Caco-2 (cell line): Measurements from ENCODE around the gene HTR1B. TPM values are rescaled to one million over a fixed set of nuclear protein-coding genes. Genes with fewer than 3 reads are reported as not detected.

Experiments used
- BruUV-seq: library from RNA; stranded (reverse); fragments of 400-500 nt; replicated peaks from 2 replicates; lab custom pipeline; 2021; lab: Mats Ljungman, UMichigan
- CTCF ChIA-PET: fragments of 300-600 bp; sonication (Branson Sonifier 250); formaldehyde crosslinking; loops from one replicate; lab custom pipeline; 2022; ENCODE audit warnings: antibody characterized with exemption; lab: Charles Lee
- POLR2A ChIA-PET: fragments of 300-600 bp; sonication (Branson Sonifier 250); formaldehyde crosslinking; loops from one replicate; lab custom pipeline; 2022; ENCODE audit warnings: antibody characterized with exemption; lab: Charles Lee
- DNase-seq, 2 experiments: peaks; one replicate each; pipeline versions ENCODE4 v3.0.0 to v3.0.0-alpha.2; 2020 to 2022
- H3K27me3 ChIP-seq: replicated peaks from 2 replicates; pipeline ENCODE4 v1.6.0; 2011; ENCODE audit warnings: low read length; ENCODE audit not compliant: control insufficient read depth, insufficient read depth
- H3K36me3 ChIP-seq: 2 replicates; pipeline ENCODE4 v1.5.1; 2011; ENCODE audit warnings: low read length; ENCODE audit not compliant: control insufficient read depth, insufficient read depth
- H3K4me1 ChIP-seq: fragments of 250-450 bp; sonication (Bioruptor Pico); 2 replicates; pipeline ENCODE4 v1.5.1; 2020; ENCODE audit warnings: mild to moderate bottlenecking
- H3K4me3 ChIP-seq: 2 replicates; pipeline ENCODE4 v1.5.1; 2011; ENCODE audit warnings: low read depth, mild to moderate bottlenecking, control low read depth, low read length
- H3K9me3 ChIP-seq: fragments of 250-450 bp; sonication (Bioruptor Pico); 2 replicates; pipeline ENCODE4 v1.5.1; 2020; ENCODE audit warnings: mild to moderate bottlenecking, moderate library complexity
- H3K27ac Mint-ChIP-seq: one replicate; pipeline ENCODE4 v1.8.0; 2022; ENCODE audit warnings: mixed read lengths; ENCODE audit not compliant: unreplicated experiment
- H3K27me3 Mint-ChIP-seq: one replicate; pipeline ENCODE4 v1.8.0; 2022; ENCODE audit warnings: mixed read lengths; ENCODE audit not compliant: insufficient read depth, unreplicated experiment
- H3K36me3 Mint-ChIP-seq: one replicate; pipeline ENCODE4 v1.8.0; 2022; ENCODE audit warnings: mild to moderate bottlenecking, mixed read lengths; ENCODE audit not compliant: insufficient read depth, unreplicated experiment
- H3K4me1 Mint-ChIP-seq: one replicate; pipeline ENCODE4 v1.8.0; 2022; ENCODE audit warnings: low read depth, mixed read lengths; ENCODE audit not compliant: unreplicated experiment
- H3K4me3 Mint-ChIP-seq: one replicate; pipeline ENCODE4 v1.8.0; 2022; ENCODE audit warnings: mild to moderate bottlenecking, moderate library complexity, mixed read lengths; ENCODE audit not compliant: unreplicated experiment
- H3K9me3 Mint-ChIP-seq: one replicate; pipeline ENCODE4 v1.8.0; 2022; ENCODE audit warnings: mixed read lengths; ENCODE audit not compliant: unreplicated experiment
- intact Hi-C: fragments of 100-400 bp; cut with micrococcal nuclease; formaldehyde crosslinking; loops from one replicate; pipeline ENCODE4 v1.10.0; 2022; ENCODE audit not compliant: unreplicated experiment
- total RNA-seq: library from RNA; stranded (reverse); gene quantifications from 2 replicates; pipeline ENCODE4 v1.2.3, GENCODE V29; 2022
- TF ChIP-seq, protein P1 (sequence below), 2 experiments: fragments of 200-600 bp in 1 of 2; IDR thresholded peaks; 1 replicate in 1 of 2; 2 replicates in 1 of 2; pipeline versions ENCODE4 v1.5.1 to v1.8.0; 2011 to 2022; ENCODE audit warnings: antibody characterized with exemption in 1 of 2, control low read depth in 1 of 2, inconsistent platforms in 1 of 2, low read depth in 1 of 2, low read length in 1 of 2, mild to moderate bottlenecking in 1 of 2, moderate library complexity in 1 of 2; ENCODE audit not compliant: insufficient read depth in 1 of 2, severe bottlenecking in 1 of 2, unreplicated experiment in 1 of 2

HTR1B gene
- total RNA-seq, 1 experiment from 2014 or later, result not detected

DNA sequence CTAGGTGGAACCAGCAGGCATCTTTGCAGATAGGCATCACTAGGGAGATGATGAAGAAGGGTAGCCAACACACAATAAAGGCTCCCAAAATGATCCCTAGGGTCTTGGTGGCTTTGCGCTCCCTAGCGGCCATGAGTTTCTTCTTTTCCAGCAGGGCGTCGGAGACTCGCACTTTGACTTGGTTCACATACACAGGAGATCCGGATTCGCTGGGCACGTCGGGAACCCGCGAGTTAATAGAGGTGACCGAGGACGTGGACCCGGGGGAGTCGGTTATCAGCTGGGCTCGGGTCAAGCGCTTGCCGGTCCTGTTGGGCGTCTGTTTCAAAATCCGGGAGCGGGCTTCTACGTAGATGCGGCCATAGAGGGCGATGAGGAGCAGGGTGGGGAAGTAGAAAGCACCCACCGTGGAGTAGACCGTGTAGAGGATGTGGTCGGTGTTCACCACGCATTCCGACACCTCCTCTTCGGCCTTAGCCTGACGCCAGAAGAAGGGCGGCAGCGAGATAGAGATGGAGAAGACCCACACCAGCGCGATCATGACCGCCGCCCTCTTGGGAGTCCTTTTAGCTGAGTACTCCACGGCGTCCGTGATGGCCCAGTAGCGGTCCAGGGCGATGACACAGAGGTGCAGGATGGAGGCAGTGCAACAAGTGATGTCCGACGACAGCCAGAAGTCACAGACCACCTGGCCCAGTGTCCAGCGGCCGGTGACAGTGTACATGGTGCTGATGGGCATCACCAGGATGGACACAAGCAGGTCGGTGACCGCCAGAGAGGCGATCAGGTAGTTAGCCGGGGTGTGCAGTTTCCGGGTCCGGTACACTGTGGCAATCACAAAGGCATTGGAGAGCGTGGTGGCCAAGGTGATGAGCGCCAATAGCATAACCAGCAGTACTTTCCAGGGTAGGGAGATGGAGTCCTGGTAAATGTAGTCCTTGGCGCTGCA lies 658 bp downstream of the HTR1B start:
- intact Hi-C loops, result no loop called here
- POLR2A ChIA-PET, result no interaction called here
- TF ChIP-seq, protein P1, sequence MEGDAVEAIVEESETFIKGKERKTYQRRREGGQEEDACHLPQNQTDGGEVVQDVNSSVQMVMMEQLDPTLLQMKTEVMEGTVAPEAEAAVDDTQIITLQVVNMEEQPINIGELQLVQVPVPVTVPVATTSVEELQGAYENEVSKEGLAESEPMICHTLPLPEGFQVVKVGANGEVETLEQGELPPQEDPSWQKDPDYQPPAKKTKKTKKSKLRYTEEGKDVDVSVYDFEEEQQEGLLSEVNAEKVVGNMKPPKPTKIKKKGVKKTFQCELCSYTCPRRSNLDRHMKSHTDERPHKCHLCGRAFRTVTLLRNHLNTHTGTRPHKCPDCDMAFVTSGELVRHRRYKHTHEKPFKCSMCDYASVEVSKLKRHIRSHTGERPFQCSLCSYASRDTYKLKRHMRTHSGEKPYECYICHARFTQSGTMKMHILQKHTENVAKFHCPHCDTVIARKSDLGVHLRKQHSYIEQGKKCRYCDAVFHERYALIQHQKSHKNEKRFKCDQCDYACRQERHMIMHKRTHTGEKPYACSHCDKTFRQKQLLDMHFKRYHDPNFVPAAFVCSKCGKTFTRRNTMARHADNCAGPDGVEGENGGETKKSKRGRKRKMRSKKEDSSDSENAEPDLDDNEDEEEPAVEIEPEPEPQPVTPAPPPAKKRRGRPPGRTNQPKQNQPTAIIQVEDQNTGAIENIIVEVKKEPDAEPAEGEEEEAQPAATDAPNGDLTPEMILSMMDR (IDR thresholded peaks at IDR 0.05; ENCODE audit: insufficient read depth in 1 of 2, low read depth in 1 of 2, low read length in 1 of 2, severe bottlenecking in 1 of 2, unreplicated experiment in 1 of 2), result no peak
- no peak overlapping the region for H3K4me3 Mint-ChIP-seq
- Histone ChIP-seq H3K9me3 (no peaks in the 10 kb centered on the region), H3K36me3 (no peaks in the 10 kb centered on the region), H3K4me1 (no peaks in the 10 kb centered on the region), H3K4me3 (no peak overlapping the region), H3K27me3 (no peaks in the 10 kb centered on the region)
- no TSS peak for BruUV-seq
- no peak overlapping the region for H3K27ac Mint-ChIP-seq
- DNase-seq, result no peak
- H3K4me1 Mint-ChIP-seq, result no peaks in the 10 kb centered on the region
- no peaks in the 10 kb centered on the region for H3K9me3 Mint-ChIP-seq
- H3K27me3 Mint-ChIP-seq, result peaks cover 6% of the 10 kb centered on the region
- H3K36me3 Mint-ChIP-seq, result no peaks in the 10 kb centered on the region
- CTCF ChIA-PET, result no interaction called here

DNA sequence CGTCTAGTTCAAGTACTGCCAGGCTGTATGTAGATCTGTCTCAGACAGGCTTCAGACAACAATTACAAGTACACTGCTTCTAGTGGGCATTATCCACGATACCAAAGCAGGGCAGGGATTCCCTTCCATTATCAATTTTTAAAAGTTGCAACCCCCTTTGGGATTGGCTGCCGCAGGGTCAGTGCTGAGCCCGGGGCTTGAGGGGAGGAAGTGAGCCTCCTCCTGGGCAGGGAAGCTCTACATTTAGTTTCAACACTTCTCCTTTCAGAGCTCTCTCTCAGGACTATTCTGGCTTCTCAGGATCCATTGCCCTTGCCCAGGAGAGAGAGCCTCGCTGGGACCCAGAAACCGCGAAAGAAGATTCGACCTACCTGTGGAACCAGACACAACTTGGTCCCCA lies 1.5 kb downstream of the HTR1B start:
- Histone ChIP-seq H3K27me3 (no peaks in the 10 kb centered on the region), H3K9me3 (no peaks in the 10 kb centered on the region), H3K36me3 (no peaks in the 10 kb centered on the region), H3K4me1 (0 out of 2 replicates have a peak, but pooled peaks cover 2% of the 10 kb centered on the region), H3K4me3 (no peak overlapping the region)
- H3K27me3 Mint-ChIP-seq, result peaks cover 6% of the 10 kb centered on the region
- DNase-seq, result no peak
- POLR2A ChIA-PET, result no interaction called here
- no peak overlapping the region for H3K4me3 Mint-ChIP-seq
- CTCF ChIA-PET, result no interaction called here
- intact Hi-C loops, result no loop called here
- no TSS peak for BruUV-seq
- H3K9me3 Mint-ChIP-seq, result no peaks in the 10 kb centered on the region
- no peaks in the 10 kb centered on the region for H3K4me1 Mint-ChIP-seq
- TF ChIP-seq, protein P1 (IDR thresholded peaks at IDR 0.05; ENCODE audit: insufficient read depth in 1 of 2, low read depth in 1 of 2, low read length in 1 of 2, severe bottlenecking in 1 of 2, unreplicated experiment in 1 of 2), result no peak
- H3K36me3 Mint-ChIP-seq, result no peaks in the 10 kb centered on the region
- no peak overlapping the region for H3K27ac Mint-ChIP-seq

DNA sequence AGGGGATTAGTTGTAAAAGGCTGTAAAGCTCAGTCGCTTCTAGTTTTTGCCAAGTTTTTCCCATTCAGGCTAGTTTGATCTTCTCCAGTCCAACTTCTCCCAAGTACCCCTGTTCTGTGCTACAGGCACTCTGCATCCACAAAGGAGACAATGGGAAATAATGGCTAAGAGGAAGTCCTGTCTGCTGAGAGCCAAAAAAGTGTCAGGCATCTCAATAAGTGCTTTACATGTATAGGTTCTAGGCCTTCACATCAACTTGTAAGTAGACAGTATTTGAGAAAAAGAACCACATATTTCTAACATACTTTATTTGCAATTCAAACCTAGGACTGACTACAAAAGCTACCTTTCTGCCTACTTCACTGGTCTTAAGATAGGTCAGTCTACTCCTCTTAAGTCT lies 4.9 kb downstream of the HTR1B start:
- intact Hi-C loops, result no loop called here
- 0 out of 2 replicates have a peak, but pooled peaks cover 12% of the 10 kb centered on the region for H3K4me1 ChIP-seq
- POLR2A ChIA-PET, result no interaction called here
- no peak overlapping the region for H3K4me3 Mint-ChIP-seq
- CTCF ChIA-PET, result no interaction called here
- no peaks in the 10 kb centered on the region for H3K4me1 Mint-ChIP-seq
- H3K36me3 Mint-ChIP-seq, result no peaks in the 10 kb centered on the region
- BruUV-seq, result no TSS peak
- H3K9me3 ChIP-seq, result no peaks in the 10 kb centered on the region
- no peak for DNase-seq
- no peak overlapping the region for H3K27ac Mint-ChIP-seq
- TF ChIP-seq, protein P1 (IDR thresholded peaks at IDR 0.05; ENCODE audit: insufficient read depth in 1 of 2, low read depth in 1 of 2, low read length in 1 of 2, severe bottlenecking in 1 of 2, unreplicated experiment in 1 of 2), result no peak
- no peaks in the 10 kb centered on the region for H3K9me3 Mint-ChIP-seq
- peaks cover 3% of the 10 kb centered on the region for H3K27me3 Mint-ChIP-seq
- H3K27me3 ChIP-seq, result no peaks in the 10 kb centered on the region
- no peaks in the 10 kb centered on the region for H3K36me3 ChIP-seq
- H3K4me3 ChIP-seq, result no peak overlapping the region
